ENCODE data around the gene GAGE12G. TPM values are rescaled to one million over a fixed set of nuclear protein-coding genes. Genes with fewer than 3 reads are reported as not detected.

The GAGE12G gene
- total RNA-seq, 4 donors from 2014 or later, result not detected

GRCh38 chrX:49610718-49611310, 40.6 kb downstream of the GAGE12G start:
- DNase-seq (ENCODE audit: low spot score in 2 of 2), result no peak
- H3K36me3 ChIP-seq, result no peaks in the 10 kb centered on the region
- WGBS, result 73% methylated on average over 7 of the region's 7 CpGs
- no peak overlapping the region for H3K27ac ChIP-seq
- no peak overlapping the region for H3K4me3 ChIP-seq
- H3K27me3 ChIP-seq, result no peaks in the 10 kb centered on the region
- TF ChIP-seq EP300 (IDR thresholded peaks at IDR 0.05) (no peak), POLR2AphosphoS5 (IDR thresholded peaks at IDR 0.05) (no peak), POLR2A (IDR thresholded peaks at IDR 0.05) (no peak), CTCF (IDR thresholded peaks at IDR 0.05) (no peak)
- no peaks in the 10 kb centered on the region for H3K9me3 ChIP-seq
- no peaks in the 10 kb centered on the region for H3K4me1 ChIP-seq

- Histone ChIP-seq H3K36me3 (no peaks in the 10 kb centered on the region), H3K4me3 (no peak overlapping the region), H3K4me1 (no peaks in the 10 kb centered on the region), H3K27me3 (no peaks in the 10 kb centered on the region), H3K9me3 (no peaks in the 10 kb centered on the region), H3K27ac (no peak overlapping the region)
- TF ChIP-seq CTCF (IDR thresholded peaks at IDR 0.05), result no peak
- no peak for TF ChIP-seq POLR2A (IDR thresholded peaks at IDR 0.05)
- no peak for TF ChIP-seq EP300 (IDR thresholded peaks at IDR 0.05)
- no peak for TF ChIP-seq POLR2AphosphoS5 (IDR thresholded peaks at IDR 0.05)
- whole genome bisulfite sequencing, result 87% methylated on average over 2 of the region's 2 CpGs
- no peak for DNase-seq (ENCODE audit: low spot score in 2 of 2)
These were observed 48.4 kb downstream of the GAGE12G start for GRCh38 chrX:49618574-49618973.

Other genes with a start within 250 kb of the GAGE12G start
- gene GAGE12J, start 248.4 kb upstream of the GAGE12G start, total RNA-seq, result not detected
- not detected for gene GAGE13, start 238.8 kb upstream of the GAGE12G start, total RNA-seq
- gene GAGE12C, start 38.2 kb upstream of the GAGE12G start, total RNA-seq, result not detected
- not detected for gene GAGE12D, start 28.7 kb upstream of the GAGE12G start, total RNA-seq
- not detected for gene GAGE12E, start 19.1 kb upstream of the GAGE12G start, total RNA-seq
- gene GAGE12F, start 9.6 kb upstream of the GAGE12G start, total RNA-seq, result not detected
- gene GAGE12H, start 9.5 kb downstream of the GAGE12G start, total RNA-seq, result not detected
- gene GAGE2A, start 19.1 kb downstream of the GAGE12G start, total RNA-seq, result not detected
- not detected for gene GAGE1, start 28.6 kb downstream of the GAGE12G start, total RNA-seq
- gene PAGE1, start 125.6 kb downstream of the GAGE12G start, total RNA-seq, result not detected

Data from suprapubic skin (tissue), 4 donors.